SIG-M5 treated with dmso at 0.1 percent for 504 hours (cell line): Measurements from ENCODE around the gene MOCOS.

Experiments used
- DNase-seq: peaks from one replicate; lab custom pipeline; 2025; ENCODE audit not compliant: unreplicated experiment; lab: John Stamatoyannopoulos, UW

The MOCOS gene

GRCh38 chr18:36176711-36177110 is 10.6 kb upstream of the MOCOS start:
- DNase-seq = no peak

- DNase-seq = no peak
Observed at GRCh38 chr18:36177913-36178312, 9.4 kb upstream of the MOCOS start.

GRCh38 chr18:36179562-36180355 is 7.5 kb upstream of the MOCOS start:
- peak; percentile 14 for DNase-seq

GRCh38 chr18:36181441-36181840 is 5.9 kb upstream of the MOCOS start:
- no peak for DNase-seq

- DNase-seq = no peak
Observed at GRCh38 chr18:36181898-36182506, 5.3 kb upstream of the MOCOS start.

DNA sequence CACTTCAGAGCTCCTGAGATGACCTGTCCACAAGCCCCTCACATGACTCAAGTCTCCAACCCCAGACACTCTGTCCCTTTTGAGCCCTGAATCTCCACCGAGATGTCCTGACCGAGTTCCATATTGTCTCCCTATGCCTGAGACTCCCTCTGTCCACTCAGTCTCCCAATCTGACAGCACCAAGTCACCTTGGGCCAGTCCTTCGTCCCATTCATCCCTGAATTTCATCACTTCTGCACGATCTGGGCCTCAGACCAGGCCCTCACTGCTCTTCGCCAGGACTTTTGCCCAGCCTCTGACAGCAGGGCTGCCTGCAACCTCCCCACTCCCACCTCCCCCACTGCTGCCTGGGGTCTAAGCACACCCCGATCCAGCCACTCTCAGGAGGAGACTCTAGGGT is 4.3 kb upstream of the MOCOS start:
- DNase-seq = no peak

- DNase-seq = no peak
Observed at GRCh38 chr18:36183987-36184386, 3.3 kb upstream of the MOCOS start.

DNA sequence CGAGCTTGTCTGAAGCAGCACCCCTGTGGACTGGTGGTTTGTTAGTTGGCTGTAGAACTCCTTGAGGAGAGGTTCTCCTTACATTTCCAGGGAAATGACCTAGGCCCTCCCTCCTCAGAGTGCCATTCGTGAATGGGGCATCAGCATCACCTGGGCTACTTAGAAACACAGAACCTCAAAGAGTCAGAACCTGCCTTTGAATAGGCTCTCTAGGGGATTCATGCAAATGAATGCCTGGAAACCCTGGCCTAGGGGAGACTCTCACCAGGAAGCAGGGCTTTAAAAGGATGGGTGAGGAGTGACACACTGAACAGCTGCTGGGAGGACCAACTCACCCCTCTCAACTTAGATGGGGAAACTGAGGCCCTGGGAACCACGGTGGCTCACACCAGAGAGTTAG is 2.1 kb upstream of the MOCOS start:
- no peak for DNase-seq

GRCh38 chr18:36185901-36186460 is 1.3 kb upstream of the MOCOS start:
- DNase-seq = no peak

GRCh38 chr18:36186461-36187192 is 670 bp upstream of the MOCOS start:
- DNase-seq = no peak

DNA sequence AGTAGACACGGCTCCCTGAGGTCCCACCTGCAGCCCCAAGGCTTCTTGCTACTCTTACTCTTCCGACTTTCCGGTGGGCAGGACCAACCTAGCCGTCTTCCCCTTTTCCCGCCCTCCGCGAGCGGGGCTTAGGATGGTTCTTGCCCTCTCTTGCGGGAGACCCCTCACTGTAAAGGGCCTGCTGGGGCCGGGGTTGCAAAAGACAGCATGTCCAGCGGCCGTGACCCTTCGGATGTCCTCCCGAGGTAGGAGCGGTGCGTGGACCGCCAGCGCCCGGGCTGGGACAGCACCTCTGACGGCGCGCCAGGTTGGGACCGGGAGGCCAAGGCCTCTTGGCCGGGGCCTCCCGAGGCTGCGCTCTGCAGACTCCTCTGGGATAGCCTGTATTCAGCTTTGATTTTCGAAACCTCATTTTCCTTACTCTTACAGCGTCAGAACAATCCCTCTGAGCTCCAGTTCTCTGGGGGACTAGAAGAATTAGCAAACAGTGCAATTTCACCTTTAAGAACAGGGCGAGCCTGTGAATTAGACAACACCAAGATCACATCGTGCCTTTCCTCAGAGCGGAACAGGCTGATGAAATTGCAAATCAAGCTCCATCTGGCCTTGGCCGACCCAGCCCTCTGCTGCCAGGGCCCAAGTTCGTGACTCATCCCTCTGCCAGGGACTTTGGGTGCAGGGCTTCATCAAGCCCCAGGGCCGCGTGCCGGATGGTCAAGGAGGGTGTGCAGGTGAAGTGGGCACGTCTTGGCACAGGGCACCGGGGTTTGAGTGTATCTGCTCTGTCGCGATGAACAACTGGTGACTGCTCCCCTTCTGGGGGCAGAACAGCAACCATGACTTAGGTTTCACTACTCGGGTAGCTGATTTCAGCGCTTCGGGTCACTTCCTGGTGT is 777 bp downstream of the MOCOS start:
- DNase-seq = no peak

- DNase-seq = no peak
Observed at GRCh38 chr18:36188916-36189315, 1.6 kb downstream of the MOCOS start.

GRCh38 chr18:36189486-36189885 is 2.2 kb downstream of the MOCOS start:
- DNase-seq = no peak

GRCh38 chr18:36191286-36191685 is 4.0 kb downstream of the MOCOS start:
- DNase-seq = no peak

DNA sequence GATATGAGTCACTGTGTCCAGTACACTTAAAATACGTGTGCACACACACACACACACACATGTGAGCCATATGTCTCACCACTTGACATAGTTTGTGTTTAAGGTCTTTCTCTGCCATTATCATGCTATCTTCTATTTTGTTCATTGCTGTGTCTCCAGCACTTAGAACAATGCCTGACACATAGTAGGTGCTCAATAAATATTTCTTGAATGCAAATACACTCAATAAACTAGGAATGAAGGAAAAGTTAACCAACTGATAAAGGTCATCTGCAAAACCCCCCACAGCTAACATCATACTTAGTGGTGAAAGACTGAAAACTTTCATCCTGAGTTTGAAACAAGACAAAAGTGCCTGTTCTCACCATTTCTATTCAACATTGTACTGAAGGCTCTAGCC is 4.4 kb downstream of the MOCOS start:
- DNase-seq = no peak

DNA sequence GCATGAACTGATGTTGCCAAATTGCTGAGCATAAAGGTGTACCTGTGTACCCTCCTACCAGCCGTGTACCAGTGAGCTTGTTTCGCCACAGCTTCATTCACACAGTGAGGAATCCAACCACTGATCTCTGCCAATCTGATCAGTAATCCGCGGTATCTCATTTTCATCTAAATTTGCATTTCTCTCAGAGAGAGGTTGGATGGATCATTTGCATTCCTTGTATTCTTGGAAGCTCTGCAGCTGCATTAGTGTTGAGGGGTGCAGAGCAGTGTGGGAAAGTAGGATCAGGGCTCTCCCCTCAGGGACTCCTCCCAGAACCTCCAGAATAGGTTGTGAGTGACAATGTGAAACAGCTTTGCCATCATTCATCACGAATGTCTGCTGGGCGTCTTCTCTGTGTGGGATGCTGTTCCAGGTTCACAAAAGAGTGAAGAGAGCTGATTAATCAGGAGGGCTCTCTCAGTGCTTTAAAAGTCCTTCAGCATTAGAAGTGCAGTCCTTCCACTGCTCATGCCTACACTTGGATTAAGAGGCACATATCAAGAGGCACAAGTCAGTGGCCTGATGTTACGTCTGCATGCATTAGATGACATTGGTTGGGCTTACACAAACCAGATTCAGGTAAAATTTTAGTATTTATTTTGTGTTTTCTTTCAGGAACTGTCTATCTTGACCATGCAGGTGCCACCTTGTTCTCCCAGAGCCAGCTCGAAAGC is 7.5 kb downstream of the MOCOS start:
- no peak for DNase-seq

DNA sequence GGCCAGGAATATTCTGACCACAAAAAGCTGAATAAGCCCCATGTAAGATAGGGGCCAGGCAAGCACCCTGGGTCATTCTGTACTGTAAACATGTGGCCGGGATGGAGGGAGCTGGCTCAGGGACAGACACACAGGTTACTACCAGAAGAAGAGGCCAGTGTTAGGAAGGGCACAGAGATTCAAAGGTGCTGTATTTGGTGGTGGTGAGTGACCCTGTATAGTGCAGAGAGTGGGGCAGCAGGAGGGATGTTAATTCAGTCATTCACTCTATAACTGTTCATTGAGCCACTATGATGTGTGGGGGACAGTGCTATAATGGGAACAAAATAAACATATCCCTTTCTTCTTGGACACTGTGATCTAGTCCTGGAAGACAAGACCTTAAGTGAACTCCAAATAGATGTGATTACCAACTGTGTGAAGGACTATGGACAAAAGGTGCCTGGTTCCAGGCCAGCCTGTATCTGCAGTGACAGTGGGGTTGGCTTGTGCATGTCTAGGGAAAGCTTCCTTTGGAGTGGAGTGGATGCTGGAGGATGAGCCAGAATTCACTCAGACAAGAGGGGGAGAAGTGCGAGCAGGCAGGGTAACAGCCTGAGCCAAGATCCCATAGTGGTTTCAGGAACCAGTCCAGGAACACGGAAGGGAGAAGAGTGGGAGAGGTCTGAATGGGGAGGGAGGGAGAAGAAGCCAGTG is 8.3 kb downstream of the MOCOS start:
- DNase-seq = no peak

DNA sequence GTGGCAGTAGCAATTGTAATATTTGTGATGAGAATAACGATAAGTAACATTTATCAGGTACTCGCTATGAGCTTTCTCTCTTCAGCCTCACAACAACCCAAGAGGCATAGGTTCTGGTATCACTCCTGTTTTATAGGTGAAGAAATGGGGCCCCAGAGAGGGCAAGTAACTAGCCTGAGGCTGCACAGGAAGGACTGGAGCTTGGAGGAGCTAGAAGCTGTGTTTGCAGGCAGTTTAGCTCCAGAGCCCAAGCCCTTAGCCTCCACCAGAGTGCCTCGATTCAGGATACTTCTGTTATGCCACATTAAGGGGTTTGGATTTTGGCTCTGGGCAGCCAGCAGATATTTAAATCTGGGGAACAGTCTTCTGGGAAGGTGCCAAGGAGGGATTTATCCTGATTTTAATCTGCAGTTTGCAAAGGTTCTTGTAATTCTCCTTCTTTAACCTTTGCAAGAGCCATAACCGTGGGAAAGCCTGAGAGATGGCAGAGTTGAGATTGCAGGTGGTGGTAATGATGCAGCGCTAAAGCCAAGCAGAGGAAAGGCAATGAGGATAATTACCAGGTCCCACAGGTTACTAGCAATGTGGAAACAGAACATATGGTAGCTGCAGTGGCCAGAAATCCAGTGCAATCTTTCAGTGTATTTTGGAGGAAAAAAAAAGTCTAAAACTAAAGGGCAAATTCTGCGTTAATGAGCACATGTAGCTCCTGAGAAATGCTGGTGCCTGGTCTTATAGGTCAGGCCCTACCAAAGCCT is 9.1 kb downstream of the MOCOS start:
- no peak for DNase-seq
